Astrocyte (in vitro differentiated cells and primary cell): Measurements from ENCODE around the gene ZNF470. TPM values are rescaled to one million over a fixed set of nuclear protein-coding genes. Genes with fewer than 3 reads are reported as not detected.
A peak's percentile ranks its signal among the peaks of the same experiment; 100 is the strongest.

Source experiments
- DNase-seq: peaks from one replicate; pipeline ENCODE4 v3.0.0-alpha.2; 2010; ENCODE audit warnings: low read depth
- FAIRE-seq: peaks from 2 replicates; lab custom pipeline; 2011; peaks lifted over from hg19 to GRCh38; lab: Jason Lieb, UNC
- H2AFZ ChIP-seq: 2 replicates; pipeline ENCODE4 v1.6.0; 2012; ENCODE audit warnings: low read depth, low read length, inconsistent platforms
- H3K27ac ChIP-seq: 2 replicates; pipeline ENCODE4 v1.5.1; 2011; ENCODE audit warnings: low read depth, low read length, inconsistent platforms
- H3K27me3 ChIP-seq: 2 replicates; pipeline ENCODE4 v1.6.0; 2011; ENCODE audit warnings: low read length, inconsistent platforms; ENCODE audit not compliant: insufficient read depth
- H3K36me3 ChIP-seq: 2 replicates; pipeline ENCODE4 v1.5.1; 2011; ENCODE audit warnings: low read length, inconsistent platforms; ENCODE audit not compliant: insufficient read depth
- H3K4me1 ChIP-seq: 2 replicates; pipeline ENCODE4 v1.5.1; 2011; ENCODE audit warnings: low read length, inconsistent platforms; ENCODE audit not compliant: insufficient read depth
- H3K4me2 ChIP-seq: 2 replicates; pipeline ENCODE4 v1.6.0; 2012; ENCODE audit warnings: low read length, inconsistent platforms
- H3K4me3 ChIP-seq: 2 replicates; pipeline ENCODE4 v1.5.1; 2011; ENCODE audit warnings: low read depth, mild to moderate bottlenecking, low read length, inconsistent platforms; ENCODE audit not compliant: insufficient read depth
- H3K79me2 ChIP-seq: 2 replicates; pipeline ENCODE4 v1.6.0; 2012; ENCODE audit warnings: mild to moderate bottlenecking, low read length, inconsistent platforms; ENCODE audit not compliant: insufficient read depth
- H3K9ac ChIP-seq: 2 replicates; pipeline ENCODE4 v1.6.0; 2012; ENCODE audit warnings: mild to moderate bottlenecking, low read length, inconsistent platforms
- H3K9me3 ChIP-seq: 2 replicates; pipeline ENCODE4 v1.5.1; 2012; ENCODE audit warnings: low read depth, mild to moderate bottlenecking, low read length, inconsistent platforms; ENCODE audit not compliant: insufficient read depth
- H4K20me1 ChIP-seq: 2 replicates; pipeline ENCODE4 v1.6.0; 2012; ENCODE audit warnings: low read length, inconsistent platforms; ENCODE audit not compliant: insufficient read depth
- H3K27ac Mint-ChIP-seq: one replicate; pipeline ENCODE4 v1.8.0; 2021; ENCODE audit warnings: mild to moderate bottlenecking, mixed read lengths; ENCODE audit not compliant: unreplicated experiment
- H3K27me3 Mint-ChIP-seq: one replicate; pipeline ENCODE4 v1.8.0; 2021; ENCODE audit warnings: low read depth, mixed read lengths; ENCODE audit not compliant: unreplicated experiment
- H3K36me3 Mint-ChIP-seq: one replicate; pipeline ENCODE4 v1.8.0; 2021; ENCODE audit warnings: low read depth, mixed read lengths; ENCODE audit not compliant: unreplicated experiment
- H3K4me1 Mint-ChIP-seq: one replicate; pipeline ENCODE4 v1.8.0; 2021; ENCODE audit warnings: low read depth, mixed read lengths; ENCODE audit not compliant: unreplicated experiment
- H3K4me3 Mint-ChIP-seq: one replicate; pipeline ENCODE4 v1.8.0; 2021; ENCODE audit warnings: mild to moderate bottlenecking, moderate library complexity, mixed read lengths; ENCODE audit not compliant: unreplicated experiment
- H3K9me3 Mint-ChIP-seq: one replicate; pipeline ENCODE4 v1.8.0; 2021; ENCODE audit warnings: mild to moderate bottlenecking, mixed read lengths; ENCODE audit not compliant: unreplicated experiment
- EZH2 ChIP-seq: IDR thresholded peaks from 2 replicates; pipeline ENCODE4 v1.6.1; 2012; ENCODE audit warnings: mild to moderate bottlenecking, low read length, inconsistent platforms; ENCODE audit not compliant: insufficient read depth
- total RNA-seq: library from RNA; stranded (reverse); gene quantifications from 2 replicates; pipeline ENCODE4 v1.2.1, GENCODE V29; 2021
- TF ChIP-seq, protein P1 (sequence below): IDR thresholded peaks from 2 replicates; pipeline ENCODE4 v1.5.1; 2011; ENCODE audit warnings: low read depth, mild to moderate bottlenecking, inconsistent platforms, low read length, moderate library complexity; ENCODE audit not compliant: insufficient read depth

ZNF470 gene
- total RNA-seq, 1 donor from 2014 or later = 6.8 TPM

DNA sequence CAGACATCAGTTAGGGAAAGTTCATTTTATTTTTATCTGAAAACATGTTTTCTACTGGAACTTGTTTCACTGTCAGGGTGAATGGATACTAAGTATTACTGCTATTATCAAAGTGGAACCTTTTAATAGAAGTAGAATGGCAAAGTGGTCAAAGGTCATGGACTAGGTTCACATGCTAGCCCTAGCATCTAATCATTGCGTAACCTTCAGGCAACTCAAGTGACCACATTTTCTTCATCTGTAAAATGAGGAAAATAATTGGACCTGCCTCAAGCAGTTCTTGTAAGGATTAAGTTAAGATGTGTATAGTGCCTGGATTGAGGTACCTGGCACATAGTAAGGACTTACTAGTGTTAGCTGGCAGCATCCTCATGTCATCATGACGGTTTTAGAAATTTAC, 23.5 kb upstream of the ZNF470 start:
- Histone ChIP-seq H3K4me1 (peaks cover 7% of the 10 kb centered on the region), H3K36me3 (peaks cover 18% of the 10 kb centered on the region), H4K20me1 (no peaks in the 10 kb centered on the region), H3K27ac (no peak overlapping the region), H3K4me3 (no peak overlapping the region), H3K9me3 (peaks cover 19% of the 10 kb centered on the region), H3K4me2 (no peak overlapping the region), H3K79me2 (peaks cover 6% of the 10 kb centered on the region), H3K9ac (no peak overlapping the region), H2AFZ (no peak overlapping the region), H3K27me3 (no peaks in the 10 kb centered on the region)
- DNase-seq (no peak), FAIRE-seq (no peak)
- peaks cover 32% of the 10 kb centered on the region for H3K36me3 Mint-ChIP-seq
- no peak overlapping the region for H3K4me3 Mint-ChIP-seq
- no peak for TF ChIP-seq EZH2
- TF ChIP-seq, protein P1, sequence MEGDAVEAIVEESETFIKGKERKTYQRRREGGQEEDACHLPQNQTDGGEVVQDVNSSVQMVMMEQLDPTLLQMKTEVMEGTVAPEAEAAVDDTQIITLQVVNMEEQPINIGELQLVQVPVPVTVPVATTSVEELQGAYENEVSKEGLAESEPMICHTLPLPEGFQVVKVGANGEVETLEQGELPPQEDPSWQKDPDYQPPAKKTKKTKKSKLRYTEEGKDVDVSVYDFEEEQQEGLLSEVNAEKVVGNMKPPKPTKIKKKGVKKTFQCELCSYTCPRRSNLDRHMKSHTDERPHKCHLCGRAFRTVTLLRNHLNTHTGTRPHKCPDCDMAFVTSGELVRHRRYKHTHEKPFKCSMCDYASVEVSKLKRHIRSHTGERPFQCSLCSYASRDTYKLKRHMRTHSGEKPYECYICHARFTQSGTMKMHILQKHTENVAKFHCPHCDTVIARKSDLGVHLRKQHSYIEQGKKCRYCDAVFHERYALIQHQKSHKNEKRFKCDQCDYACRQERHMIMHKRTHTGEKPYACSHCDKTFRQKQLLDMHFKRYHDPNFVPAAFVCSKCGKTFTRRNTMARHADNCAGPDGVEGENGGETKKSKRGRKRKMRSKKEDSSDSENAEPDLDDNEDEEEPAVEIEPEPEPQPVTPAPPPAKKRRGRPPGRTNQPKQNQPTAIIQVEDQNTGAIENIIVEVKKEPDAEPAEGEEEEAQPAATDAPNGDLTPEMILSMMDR = no peak
- peaks cover 52% of the 10 kb centered on the region for H3K9me3 Mint-ChIP-seq
- no peaks in the 10 kb centered on the region for H3K4me1 Mint-ChIP-seq
- no peak overlapping the region for H3K27ac Mint-ChIP-seq
- H3K27me3 Mint-ChIP-seq = no peaks in the 10 kb centered on the region

DNA sequence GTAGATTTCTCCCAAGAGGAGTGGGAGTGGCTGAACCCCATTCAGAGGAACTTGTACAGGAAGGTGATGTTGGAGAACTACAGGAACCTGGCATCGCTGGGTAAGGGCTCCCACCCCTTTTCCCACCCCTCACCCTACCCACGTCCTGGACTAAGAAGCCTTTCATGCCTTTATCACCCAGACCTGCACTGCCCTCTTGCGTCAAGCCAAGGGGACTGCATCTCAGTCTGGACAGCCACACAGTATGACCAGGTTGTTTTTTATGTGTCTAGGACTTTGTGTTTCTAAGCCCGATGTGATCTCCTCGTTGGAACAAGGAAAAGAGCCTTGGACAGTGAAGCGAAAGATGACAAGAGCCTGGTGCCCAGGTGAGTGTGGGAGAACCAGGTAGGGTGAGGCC, 19.7 kb upstream of the ZNF470 start:
- peaks cover 24% of the 10 kb centered on the region for H3K9me3 ChIP-seq
- no peak for TF ChIP-seq EZH2
- TF ChIP-seq, protein P1 = no peak
- Mint-ChIP-seq H3K36me3 (peaks cover 28% of the 10 kb centered on the region), H3K27ac (no peak overlapping the region), H3K4me1 (no peaks in the 10 kb centered on the region), H3K4me3 (no peak overlapping the region), H3K27me3 (no peaks in the 10 kb centered on the region), H3K9me3 (peaks cover 46% of the 10 kb centered on the region)
- H3K79me2 ChIP-seq = no peaks in the 10 kb centered on the region
- H3K4me3 ChIP-seq = no peak overlapping the region
- H3K36me3 ChIP-seq = peaks cover 42% of the 10 kb centered on the region
- no peaks in the 10 kb centered on the region for H4K20me1 ChIP-seq
- no peak overlapping the region for H2AFZ ChIP-seq
- DNase-seq (no peak), FAIRE-seq (no peak)
- no peaks in the 10 kb centered on the region for H3K4me1 ChIP-seq
- no peak overlapping the region for H3K9ac ChIP-seq
- no peaks in the 10 kb centered on the region for H3K27me3 ChIP-seq
- no peak overlapping the region for H3K4me2 ChIP-seq
- no peak overlapping the region for H3K27ac ChIP-seq

DNA sequence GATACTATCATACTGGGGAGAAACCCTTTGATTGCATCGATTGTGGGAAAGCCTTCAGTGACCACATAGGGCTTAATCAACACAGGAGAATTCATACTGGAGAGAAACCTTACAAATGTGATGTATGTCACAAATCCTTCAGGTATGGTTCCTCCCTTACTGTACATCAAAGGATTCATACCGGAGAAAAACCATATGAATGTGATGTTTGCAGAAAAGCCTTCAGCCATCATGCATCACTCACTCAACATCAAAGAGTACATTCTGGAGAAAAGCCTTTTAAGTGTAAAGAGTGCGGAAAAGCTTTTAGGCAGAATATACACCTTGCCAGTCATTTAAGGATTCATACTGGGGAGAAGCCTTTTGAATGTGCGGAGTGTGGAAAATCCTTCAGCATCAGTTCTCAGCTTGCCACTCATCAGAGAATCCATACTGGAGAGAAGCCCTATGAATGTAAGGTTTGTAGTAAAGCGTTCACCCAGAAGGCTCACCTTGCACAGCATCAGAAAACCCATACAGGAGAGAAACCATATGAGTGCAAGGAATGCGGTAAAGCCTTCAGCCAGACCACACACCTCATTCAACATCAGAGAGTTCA, 12.9 kb upstream of the ZNF470 start:
- no peak for TF ChIP-seq EZH2
- TF ChIP-seq, protein P1 = no peak
- peaks cover 51% of the 10 kb centered on the region for H3K9me3 Mint-ChIP-seq
- H3K4me2 ChIP-seq = no peak overlapping the region
- H3K4me1 ChIP-seq = no peaks in the 10 kb centered on the region
- no peaks in the 10 kb centered on the region for H3K79me2 ChIP-seq
- H3K27ac ChIP-seq = no peak overlapping the region
- no peaks in the 10 kb centered on the region for H3K27me3 Mint-ChIP-seq
- peaks cover 42% of the 10 kb centered on the region for H3K9me3 ChIP-seq
- H3K9ac ChIP-seq = no peak overlapping the region
- no peak overlapping the region for H2AFZ ChIP-seq
- no peak overlapping the region for H3K27ac Mint-ChIP-seq
- H3K27me3 ChIP-seq = no peaks in the 10 kb centered on the region
- DNase-seq (peak; percentile 3), FAIRE-seq (no peak)
- peaks cover 36% of the 10 kb centered on the region for H3K36me3 ChIP-seq
- H3K4me3 ChIP-seq = peak overlapping the region; percentile 14
- no peak overlapping the region for H3K4me3 Mint-ChIP-seq
- no peaks in the 10 kb centered on the region for H4K20me1 ChIP-seq
- H3K4me1 Mint-ChIP-seq = no peaks in the 10 kb centered on the region
- peaks cover 31% of the 10 kb centered on the region for H3K36me3 Mint-ChIP-seq
